ENCODE measurements around the gene UBR1. TPM values are rescaled to one million over a fixed set of nuclear protein-coding genes. Genes with fewer than 3 reads are reported as not detected.
"Not testable (repeated sequence)": the region's sequence is repeated elsewhere in the genome, so short reads cannot be mapped to it uniquely, and the experiment has no call there.

Gene UBR1
- total RNA-seq, 1 experiment from 2014 or later = 14.2 TPM

DNA sequence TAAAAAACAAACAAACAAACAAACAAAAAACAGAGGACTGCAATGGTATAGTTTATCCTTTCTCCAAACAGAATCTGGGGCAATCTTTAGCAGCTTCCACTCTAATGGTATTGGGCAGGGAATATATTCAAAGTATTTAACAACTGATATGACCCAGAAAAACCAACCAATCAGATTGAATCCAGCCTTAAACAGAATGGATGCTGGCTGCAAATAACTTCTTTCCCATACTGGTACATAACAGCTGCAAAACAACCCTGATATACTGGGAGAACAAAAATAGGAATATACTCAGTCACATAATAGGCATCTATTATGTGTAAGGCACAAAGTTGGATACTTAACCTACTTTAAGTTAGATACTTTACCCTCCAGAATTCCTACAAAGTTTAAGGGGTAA lies 49.1 kb downstream of the UBR1 start:
- DNase-seq (ENCODE audit: low spot score) = no peak

DNA sequence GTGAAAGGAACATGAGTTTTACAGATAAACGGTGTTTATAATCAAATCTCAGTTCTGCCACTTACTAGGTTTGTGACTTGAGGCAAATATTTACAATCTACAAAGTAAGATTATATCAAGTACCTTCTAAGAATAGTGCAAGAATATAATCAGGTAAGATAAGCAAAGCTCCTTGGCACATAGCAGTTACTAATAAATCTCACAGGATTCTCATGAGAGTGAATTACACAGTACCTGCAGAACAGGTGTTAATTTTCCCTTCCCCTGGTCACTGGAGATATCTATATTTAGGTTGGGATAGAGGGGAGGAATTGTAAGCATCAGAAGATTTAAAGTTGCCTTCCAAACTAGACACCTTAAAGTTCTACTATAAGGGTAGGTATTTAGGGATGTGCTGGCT lies 53.0 kb downstream of the UBR1 start:
- no peak for DNase-seq (ENCODE audit: low spot score)

DNA sequence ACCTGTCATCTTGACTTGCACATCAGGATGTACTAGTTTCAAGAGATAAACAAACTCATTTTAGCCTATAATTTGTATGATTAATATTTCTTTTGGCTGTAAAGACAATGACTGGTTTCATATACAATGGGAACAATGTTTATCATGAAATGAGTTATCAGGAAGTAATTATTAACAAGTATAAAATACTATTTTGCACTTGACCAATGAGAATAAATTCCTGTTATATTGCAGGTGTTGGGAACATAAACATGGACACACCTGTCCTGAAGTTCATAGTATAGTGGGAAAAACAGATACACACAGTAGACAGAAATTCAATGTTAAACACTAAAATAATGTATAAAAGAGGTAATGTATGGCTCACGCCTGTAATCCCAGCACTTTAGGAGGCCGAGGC lies 56.9 kb downstream of the UBR1 start:
- DNase-seq (ENCODE audit: low spot score) = no peak

DNA sequence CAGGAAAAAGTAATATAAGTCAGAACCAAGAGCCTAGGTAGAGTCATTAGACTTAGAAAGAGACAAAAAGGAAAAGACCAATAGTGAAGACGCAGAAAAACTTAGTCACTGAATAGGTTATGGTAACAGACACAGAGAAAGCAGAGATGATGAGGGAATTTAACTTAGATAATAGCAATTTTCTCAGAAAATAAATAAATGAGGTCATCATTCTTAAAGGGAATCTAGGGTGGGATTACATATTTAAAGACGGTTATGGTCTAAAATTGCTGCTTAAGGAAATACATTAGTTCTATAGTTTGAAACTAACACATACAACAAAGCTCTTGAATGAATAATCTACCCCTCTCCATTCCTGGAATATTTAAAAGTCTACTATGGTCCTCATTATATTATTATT lies 59.4 kb downstream of the UBR1 start:
- DNase-seq (ENCODE audit: low spot score) = no peak

DNA sequence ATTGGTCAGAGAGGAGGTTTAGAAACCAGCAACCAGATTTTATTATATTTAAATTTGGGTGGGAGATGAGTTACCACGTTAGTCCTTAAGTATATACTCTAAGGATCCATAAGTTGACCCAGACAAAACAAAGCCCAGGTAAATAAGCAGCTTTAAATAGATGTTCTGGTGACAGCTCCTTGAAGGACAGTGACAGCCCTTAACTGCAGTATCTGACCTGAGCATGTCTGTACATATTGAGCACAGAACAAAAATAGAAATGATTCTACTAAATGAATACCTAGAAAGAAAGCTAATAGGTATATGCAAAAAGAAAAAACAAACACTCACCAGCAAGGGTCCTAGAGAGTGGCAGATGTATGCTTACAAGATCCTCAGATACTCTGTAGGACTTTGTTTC lies 63.0 kb downstream of the UBR1 start:
- no peak for DNase-seq (ENCODE audit: low spot score)

DNA sequence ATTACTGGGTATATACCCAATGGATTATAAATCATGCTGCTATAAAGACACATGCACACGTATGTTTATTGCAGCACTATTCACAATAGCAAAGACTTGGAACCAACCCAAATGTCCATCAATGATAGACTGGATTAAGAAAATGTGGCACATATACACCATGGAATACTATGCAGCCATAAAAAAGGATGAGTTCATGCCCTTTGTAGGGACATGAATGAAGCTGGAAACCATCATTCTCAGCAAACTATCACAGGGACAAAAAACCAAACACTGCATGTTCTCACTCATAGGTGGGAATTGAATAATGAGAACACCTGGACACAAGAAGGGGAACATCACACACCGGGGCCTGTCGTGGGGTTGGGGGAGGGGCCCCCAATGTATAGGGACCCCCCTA lies 64.8 kb downstream of the UBR1 start:
- DNase-seq (ENCODE audit: low spot score) = not testable (repeated sequence)

DNA sequence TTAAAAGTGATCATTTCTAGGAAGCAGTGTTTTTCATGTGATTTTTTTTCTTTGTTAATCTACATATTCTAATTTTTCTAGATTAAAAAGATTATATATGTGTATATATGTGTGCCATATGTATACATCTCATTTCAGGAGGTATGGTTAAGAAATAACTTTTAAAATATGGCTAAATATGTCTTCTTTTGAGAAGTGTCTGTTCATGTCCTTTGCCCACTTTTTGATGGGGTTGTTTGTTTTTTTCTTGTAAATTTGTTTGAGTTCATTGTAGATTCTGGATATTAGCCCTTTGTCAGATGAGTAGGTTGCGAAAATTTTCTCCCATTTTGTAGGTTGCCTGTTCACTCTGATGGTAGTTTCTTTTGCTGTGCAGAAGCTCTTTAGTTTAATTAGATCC lies 70.6 kb downstream of the UBR1 start:
- DNase-seq (ENCODE audit: low spot score) = not testable (repeated sequence)

DNA sequence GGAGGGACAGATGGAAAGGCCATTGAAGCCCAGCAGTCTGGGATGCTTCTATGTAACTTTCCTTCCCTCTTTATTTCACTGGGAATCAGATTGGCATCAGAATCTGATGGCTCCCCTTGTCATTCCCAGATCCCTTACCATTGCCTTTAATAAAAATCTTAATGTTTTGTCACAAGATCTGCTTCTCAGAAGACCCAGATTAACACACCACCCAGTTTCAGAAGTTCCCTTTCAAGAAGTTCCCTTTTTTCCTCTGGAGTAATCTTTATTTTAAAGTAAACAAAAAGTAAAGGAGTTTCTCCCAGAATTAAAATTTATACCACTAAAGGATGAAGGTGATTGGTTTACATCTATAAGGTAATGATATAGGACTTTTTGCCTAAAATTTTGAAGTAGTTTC lies 76.4 kb downstream of the UBR1 start:
- no peak for DNase-seq (ENCODE audit: low spot score)

DNA sequence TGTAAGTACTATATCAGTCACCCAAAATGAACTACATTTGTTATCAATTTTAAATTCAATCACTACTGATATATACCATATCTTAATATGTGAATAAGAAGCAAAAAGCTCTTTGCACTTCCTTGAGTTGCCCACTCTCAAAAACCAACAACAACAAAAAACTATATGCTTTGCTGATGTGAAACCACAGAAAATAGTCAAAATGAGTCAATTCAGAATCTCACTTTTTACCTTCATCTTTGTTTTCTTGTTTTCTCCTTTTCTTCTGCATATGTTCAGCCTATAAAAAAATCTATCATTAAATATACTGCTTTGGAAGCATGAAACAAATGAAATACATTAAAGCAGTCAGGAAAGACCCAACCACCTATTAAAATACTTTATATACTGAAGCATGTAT lies 80.7 kb downstream of the UBR1 start:
- no peak for DNase-seq (ENCODE audit: low spot score)

DNA sequence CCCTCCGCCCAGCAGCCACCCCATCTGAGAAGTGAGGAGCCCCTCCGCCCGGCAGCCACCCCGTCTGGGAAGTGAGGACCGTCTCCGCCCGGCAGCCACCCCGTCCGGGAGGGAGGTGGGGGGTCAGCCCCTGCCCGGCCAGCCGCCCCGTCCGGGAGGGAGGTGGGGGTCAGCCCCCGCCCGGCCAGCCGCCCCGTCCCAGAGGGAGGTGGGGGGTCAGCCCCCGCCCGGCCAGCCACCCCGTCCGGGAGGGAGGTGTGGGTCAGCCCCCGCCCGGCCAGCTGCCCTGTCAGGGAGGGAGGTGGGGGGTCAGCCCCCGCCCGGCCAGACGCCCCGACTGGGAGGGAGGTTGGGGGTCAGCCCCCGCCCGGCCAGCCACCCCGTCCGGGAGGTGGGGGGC lies 91.2 kb downstream of the UBR1 start:
- not testable (repeated sequence) for DNase-seq (ENCODE audit: low spot score)

DNA sequence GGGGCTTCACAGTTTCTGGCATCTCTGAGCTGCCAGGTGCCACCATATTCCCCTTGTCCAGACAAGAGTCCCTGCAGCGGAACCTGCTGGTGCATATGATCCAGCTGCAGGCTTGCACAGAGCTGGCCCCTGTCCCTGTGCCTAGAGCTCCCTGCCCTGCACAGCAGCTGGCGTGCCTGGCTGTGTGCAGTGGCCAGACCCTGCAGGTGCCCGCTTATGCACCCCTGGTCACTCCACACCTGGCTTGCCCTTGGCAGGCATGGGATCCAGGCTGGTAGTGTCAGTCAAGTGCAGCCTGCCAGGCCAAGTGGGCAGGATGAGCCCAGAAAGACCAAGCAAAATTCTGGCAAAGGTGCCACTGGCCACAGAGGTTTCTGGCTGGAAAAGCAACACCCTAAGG lies 96.6 kb downstream of the UBR1 start:
- no peak for DNase-seq (ENCODE audit: low spot score)

DNA sequence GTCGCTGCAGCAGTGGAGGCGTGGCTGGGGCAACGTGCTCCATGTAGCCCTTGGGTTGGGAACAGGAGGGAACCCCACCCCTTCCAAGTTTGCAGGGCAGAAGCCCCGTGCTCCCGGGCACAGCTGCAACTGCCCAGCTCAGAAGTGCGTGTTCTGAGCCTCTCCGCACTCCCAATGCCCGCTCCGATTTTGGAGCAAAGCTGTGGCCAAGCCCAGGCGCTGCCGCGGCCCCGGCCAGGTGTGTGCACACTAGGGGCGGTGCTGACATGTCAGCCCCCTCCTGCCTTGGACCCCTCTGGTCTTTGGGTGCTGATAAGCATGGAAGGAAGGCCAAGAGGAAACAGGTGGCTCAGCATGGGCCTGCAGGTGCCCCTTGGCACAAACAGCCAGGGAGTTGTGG lies 97.7 kb downstream of the UBR1 start:
- no peak for DNase-seq (ENCODE audit: low spot score)

DNA sequence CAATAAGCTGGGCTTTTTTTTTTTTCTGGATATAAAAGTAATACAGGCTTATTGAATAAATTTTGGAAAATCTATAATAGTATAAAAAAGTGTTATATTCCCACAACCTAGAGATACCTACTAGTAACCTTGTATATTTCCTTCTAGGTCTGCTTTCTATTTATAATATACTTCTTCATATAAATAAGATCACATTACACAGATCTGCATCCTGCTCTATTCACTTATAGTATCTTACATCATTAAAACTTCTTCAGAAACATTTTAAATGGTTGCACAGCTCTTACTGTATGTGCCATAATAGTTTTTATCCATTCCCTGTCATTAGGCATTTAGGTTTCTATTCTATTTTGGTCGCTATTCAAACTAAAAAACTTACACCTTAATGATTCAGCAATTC lies 98.3 kb downstream of the UBR1 start:
- DNase-seq (ENCODE audit: low spot score) = no peak

DNA sequence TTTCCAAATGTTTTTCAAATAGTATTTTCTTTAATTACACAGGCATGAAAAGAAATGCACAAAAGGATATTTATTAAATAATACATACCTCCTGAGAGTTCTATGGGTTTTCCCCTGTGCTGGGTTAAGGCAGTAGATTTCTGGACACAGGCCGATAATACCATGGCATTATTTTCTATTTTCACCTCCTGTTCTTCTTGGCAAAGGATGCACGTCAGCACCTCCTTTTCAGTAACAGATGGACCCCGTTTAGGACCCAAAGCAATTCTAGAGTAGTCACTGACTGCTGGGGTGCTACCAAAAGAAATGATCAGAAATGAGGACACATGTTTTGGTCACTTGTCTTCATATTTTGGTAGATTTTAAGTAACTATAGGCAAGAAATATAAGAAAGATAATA lies 98.8 kb downstream of the UBR1 start:
- DNase-seq (ENCODE audit: low spot score) = no peak

DNA sequence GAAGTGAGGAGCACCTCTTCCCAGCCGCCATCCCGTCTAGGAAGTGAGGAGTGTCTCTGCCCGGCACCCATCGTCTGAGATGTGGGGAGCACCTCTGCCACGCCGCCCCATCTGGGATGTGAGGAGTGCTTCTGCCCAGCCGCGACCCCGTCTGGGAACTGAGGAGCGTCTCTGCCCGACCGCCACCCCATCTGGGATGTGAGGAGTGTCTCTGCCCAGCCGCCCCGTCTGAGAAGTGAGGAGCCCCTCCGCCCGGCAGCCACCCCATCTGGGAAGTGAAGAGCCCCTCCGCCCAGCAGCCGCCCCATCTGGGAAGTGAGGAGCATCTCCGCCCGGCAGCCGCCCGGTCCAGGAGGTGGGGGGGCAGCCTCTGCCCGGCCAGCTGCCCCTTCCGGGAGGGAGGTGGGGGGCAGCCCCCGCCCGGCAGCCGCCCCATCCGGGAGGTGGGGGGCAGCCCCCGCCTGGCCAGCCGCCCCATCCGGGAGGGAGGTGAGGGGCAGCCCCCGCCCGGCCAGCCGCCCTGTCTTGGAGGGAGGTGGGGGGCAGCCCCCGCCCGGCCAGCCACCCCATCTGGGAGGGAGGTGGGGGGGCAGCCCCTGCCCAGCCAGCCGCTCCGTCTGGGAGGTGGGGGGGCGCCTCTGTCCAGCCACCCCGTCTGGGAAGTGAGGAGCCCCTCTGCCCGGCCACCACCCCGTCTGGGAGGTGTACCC lies 100.8 kb downstream of the UBR1 start:
- not testable (repeated sequence) for DNase-seq (ENCODE audit: low spot score)

DNA sequence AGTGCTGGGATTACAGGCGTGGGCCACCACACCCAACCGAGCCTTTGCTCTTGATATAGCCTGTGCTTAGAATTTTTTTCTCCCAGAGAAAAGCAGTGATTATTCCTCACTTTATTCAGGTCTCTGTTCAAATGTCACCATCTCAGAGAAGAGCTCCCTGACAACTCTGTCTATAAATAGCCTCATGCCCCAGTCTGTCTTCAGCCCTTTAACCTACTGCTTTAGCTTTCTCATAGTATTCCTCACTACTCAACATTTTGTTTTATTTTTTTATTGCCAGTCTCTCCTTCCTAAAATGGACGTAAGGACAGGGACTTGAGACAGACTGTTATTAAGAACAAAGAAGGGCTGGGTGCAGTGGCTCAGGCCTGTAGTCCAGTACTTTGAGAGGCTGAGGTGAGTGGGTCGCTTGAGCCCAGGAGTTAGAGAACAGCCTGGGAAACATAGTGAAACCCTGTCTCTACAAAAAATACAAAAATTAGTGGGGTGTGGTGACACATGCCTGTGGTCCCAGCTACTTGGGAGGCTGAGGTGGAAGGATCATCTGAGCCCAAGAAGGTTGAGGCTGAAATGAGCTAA lies 106.5 kb downstream of the UBR1 start:
- no peak for DNase-seq (ENCODE audit: low spot score)

DNA sequence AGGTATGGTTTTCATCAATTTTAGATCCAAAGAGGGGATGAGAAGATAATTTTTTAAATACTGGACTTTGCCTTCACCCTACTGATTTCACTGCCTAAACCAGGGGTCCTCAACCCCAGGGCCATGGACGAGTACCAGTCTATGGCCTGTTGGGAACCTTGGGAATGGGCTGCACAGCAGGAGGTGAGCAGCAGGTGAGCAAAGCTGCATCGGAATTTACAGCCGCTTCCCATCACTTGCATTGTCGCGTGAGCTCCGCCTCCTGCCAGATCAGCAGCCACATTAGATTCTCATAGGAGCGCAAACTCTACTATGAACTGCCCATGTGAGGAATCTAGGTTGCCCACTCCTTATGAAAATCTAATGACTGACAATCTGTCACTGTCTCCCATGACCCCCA lies 109.0 kb downstream of the UBR1 start:
- no peak for DNase-seq (ENCODE audit: low spot score)

DNA sequence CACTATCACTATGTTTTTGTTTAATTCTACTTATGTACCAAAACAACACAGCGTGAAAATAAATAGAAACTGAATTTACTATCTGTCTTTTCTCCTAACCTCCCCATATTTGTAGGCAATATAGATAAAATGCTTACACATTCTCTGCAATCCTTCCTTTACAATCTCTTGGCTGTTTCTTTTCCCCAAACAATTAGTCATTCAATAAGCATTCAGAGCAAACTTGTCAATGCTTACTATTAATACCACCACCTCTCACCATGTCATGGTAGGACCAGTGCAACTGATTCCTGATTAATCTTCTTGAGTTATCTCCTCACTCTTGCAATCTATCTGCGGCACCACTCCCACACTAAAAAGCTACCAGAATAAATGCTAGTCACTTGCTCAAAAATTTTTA lies 111.3 kb downstream of the UBR1 start:
- DNase-seq (ENCODE audit: low spot score) = no peak

DNA sequence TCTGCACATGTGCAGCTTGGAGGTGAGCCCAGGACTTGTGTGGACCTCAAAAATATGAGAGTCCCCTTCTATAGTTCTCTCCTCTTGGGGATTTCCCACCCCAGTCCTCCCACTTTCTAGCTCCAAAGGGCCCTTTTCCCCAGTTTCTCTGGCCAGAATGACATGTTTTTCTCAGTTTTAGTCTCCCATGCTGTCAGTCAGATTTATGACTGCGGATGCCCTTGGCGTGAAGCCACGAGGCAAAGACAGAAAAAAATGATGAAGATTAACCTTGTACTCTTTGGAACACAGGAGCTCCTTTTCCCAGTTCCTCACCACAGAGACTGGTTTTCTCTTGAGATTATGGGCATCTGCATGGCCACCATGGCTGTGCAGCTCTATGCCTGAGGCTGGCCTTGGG lies 113.2 kb downstream of the UBR1 start:
- no peak for DNase-seq (ENCODE audit: low spot score)

DNA sequence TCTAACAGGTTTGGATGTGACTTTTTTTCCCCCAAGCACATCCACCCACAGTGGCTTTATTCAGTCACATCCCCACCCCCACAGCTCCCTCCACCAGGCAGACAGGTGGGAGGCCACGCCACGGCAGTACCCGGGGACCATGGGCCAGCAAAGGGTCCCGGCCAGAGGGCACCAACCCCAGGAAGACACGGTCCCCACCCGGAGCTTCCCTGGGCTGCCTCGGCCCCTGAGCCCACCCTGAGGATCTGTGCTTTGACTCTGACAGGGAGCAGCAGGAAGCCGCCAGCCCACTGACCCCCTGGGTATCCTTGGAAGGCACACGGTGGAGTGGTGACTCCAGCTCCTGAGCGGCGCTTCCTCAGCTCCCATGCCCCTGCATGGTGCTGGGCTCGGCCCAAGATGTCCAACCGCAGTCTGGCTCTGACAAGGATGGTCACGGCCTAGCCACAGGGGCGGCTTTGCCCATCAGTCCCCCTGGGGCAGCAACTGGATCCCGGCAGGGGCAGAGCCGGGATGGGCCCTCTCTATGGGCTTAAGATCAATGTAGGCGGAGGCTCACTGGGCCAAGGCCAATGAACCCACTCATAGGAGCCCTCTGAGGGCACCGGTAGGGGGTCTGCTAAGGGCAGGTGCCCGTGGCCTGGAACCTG lies 119.0 kb downstream of the UBR1 start:
- no peak for DNase-seq (ENCODE audit: low spot score)

DNA sequence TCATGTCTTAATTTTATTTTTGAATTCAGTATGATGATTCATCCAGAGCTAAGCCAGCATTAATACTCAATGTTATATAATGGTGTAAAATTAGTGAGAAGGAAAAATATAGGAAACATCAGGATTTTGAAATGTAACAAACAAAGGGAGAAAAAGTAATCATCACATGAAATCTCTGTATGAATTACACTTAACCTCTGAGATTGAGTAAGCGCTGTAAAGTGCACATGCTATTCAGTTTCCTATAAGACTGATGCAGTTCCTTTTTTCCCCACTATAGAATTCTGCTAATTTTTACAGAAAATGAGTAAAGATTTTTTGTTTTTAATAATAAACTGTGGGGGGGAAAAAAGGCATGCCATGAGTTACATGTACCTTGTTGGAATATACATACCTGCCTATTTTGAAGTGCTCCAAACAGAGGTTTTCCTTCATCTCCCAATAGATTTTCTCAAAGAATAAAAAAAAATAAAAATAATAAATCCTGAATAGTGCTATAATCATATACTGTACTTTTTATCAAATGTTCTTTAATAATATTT lies 121.3 kb downstream of the UBR1 start:
- no peak for DNase-seq (ENCODE audit: low spot score)

DNA sequence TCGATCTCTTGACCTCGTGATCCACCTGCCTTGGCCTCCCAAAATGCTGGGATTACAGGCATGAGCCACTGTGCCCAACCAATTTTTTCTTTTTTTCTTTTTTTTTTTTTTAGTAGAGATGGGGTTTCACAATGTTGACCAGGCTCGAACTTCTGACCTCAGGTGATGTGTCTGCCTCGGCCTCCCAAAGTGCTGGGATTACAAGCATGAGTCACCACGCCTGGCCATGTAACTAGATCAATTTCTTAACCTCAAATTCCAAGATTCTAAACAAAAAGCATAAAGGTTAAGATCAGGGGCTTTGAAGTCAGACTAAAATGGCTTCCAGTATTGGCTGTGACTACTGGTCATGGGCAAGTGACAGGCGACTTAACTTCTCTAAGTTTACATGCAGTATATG lies 126.7 kb downstream of the UBR1 start:
- peak; percentile 22 for DNase-seq (ENCODE audit: low spot score)

DNA sequence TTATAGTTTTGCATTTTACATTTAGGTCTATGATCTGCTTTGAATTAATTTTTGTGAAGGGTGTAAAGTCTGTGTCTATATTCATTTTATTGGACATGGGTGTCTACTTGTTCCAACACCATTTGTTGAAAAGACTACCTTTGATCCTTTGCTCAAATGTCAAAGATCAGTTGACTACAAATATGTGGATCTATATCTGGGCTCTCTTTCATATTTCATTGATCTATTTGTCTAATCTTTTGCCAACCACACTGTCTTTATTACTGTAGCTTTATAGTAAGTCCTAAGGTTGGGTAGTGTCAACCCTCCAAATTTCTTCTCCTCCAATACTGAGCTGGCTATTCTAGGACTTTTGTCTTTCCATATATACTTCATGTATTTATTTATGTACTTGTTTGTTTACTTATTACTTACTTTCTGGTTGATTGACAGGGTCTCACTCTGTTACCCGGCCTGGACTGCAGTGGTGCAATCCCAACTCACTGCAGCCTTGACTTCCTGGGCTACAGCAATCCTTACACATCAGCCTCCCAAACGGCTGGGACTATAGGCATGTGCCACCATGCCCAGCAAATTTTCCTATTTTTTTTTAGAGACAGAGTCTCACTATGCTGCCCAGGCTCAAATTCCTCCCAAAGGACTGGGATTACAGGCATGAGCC lies 131.5 kb downstream of the UBR1 start:
- no peak for DNase-seq (ENCODE audit: low spot score)

All from H4 (cell line).